ENCODE measurements around the gene SLX4.
A peak's percentile ranks its signal among the peaks of the same experiment; 100 is the strongest.

The SLX4 gene

GRCh38 chr16:3598236-3598635, 13.2 kb downstream of the SLX4 start:
- DNase-seq = no peak

GRCh38 chr16:3597676-3598075, 13.7 kb downstream of the SLX4 start:
- DNase-seq = no peak

GRCh38 chr16:3597226-3597625, 14.2 kb downstream of the SLX4 start:
- DNase-seq = no peak

- no peak for DNase-seq
These were observed 15.1 kb downstream of the SLX4 start for GRCh38 chr16:3596101-3596861.

GRCh38 chr16:3595521-3596021, 15.8 kb downstream of the SLX4 start:
- DNase-seq = no peak

- no peak for DNase-seq
These were observed 16.3 kb downstream of the SLX4 start for GRCh38 chr16:3595110-3595486.

- DNase-seq = no peak
These were observed 16.9 kb downstream of the SLX4 start for GRCh38 chr16:3594316-3595109.

GRCh38 chr16:3592559-3592958, 18.8 kb downstream of the SLX4 start:
- no peak for DNase-seq

- no peak for DNase-seq
These were observed 19.4 kb downstream of the SLX4 start for GRCh38 chr16:3591991-3592390.

GRCh38 chr16:3591436-3591803, 20.0 kb downstream of the SLX4 start:
- no peak for DNase-seq

- DNase-seq = no peak
These were observed 20.5 kb downstream of the SLX4 start for GRCh38 chr16:3590736-3591435.

- no peak for DNase-seq
These were observed 21.3 kb downstream of the SLX4 start for GRCh38 chr16:3589991-3590701.

- DNase-seq = no peak
These were observed 21.9 kb downstream of the SLX4 start for GRCh38 chr16:3589441-3589921.

- DNase-seq = no peak
These were observed 22.4 kb downstream of the SLX4 start for GRCh38 chr16:3589001-3589400.

GRCh38 chr16:3587547-3588110, 23.8 kb downstream of the SLX4 start:
- DNase-seq = no peak

- DNase-seq = no peak
These were observed 27.0 kb downstream of the SLX4 start for GRCh38 chr16:3584412-3584811.

- no peak for DNase-seq
These were observed 27.9 kb downstream of the SLX4 start for GRCh38 chr16:3583303-3584038.

- no peak for DNase-seq
These were observed 28.9 kb downstream of the SLX4 start for GRCh38 chr16:3582276-3583165.

- no peak for DNase-seq
These were observed 30.0 kb downstream of the SLX4 start for GRCh38 chr16:3581392-3581791.

GRCh38 chr16:3580686-3581085, 30.7 kb downstream of the SLX4 start:
- DNase-seq = peak; percentile 81

- no peak for DNase-seq
These were observed 31.2 kb downstream of the SLX4 start for GRCh38 chr16:3580251-3580651.
